H1 (cell line): ENCODE data around the gene SPEF2. TPM values are rescaled to one million over a fixed set of nuclear protein-coding genes. Genes with fewer than 3 reads are reported as not detected.

ENCODE experiments used
- RXRA ChIP-seq: IDR thresholded peaks from 2 replicates; pipeline ENCODE4 v1.6.1; 2011; ENCODE audit warnings: low read depth, mild to moderate bottlenecking, low read length, moderate library complexity; ENCODE audit not compliant: insufficient read depth
- SP4 ChIP-seq: IDR thresholded peaks from 2 replicates; pipeline ENCODE4 v1.6.1; 2012; ENCODE audit warnings: low read length, inconsistent platforms
- SUZ12 ChIP-seq: fragments of 200-600 bp; sonication (generic); IDR thresholded peaks from 2 replicates; pipeline ENCODE4 v1.6.1; 2012; ENCODE audit warnings: mild to moderate bottlenecking, inconsistent platforms, low read length, moderate library complexity, mixed read lengths
- polyA plus RNA-seq, 7 experiments: library from polyadenylated mRNA; depleted of rRNA in 3 of 7; stranded (reverse) in 5 of 7; unstranded in 2 of 7; fragments of >200 nt in 5 of 7; fragments of 200-250 nt in 2 of 7; gene quantifications; 1 replicate in 5 of 7; 2 replicates in 1 of 7; 4 replicates in 1 of 7; pipeline versions ENCODE4 v1.2.1 to v1.2.3, GENCODE V29; 2011 to 2013; ENCODE audit warnings: missing spikeins in 2 of 7, mixed read lengths in 2 of 7
- total RNA-seq: library from RNA; stranded (reverse); fragmentation: NEBNext Ultra II Directional; extraction: Animal tissue kit (Norgen Biotek cat#: 25700); gene quantifications from 2 replicates; pipeline ENCODE4 v1.2.1, GENCODE V29; 2021

Gene SPEF2
- total and polyA plus RNA-seq, 2 of the 8 experiments (the other 6 are each of a cell fraction or from before 2014, with no cell fraction given): 0.14 to 0.73 TPM

GRCh38 chr5:35826056-35826455, 208.4 kb downstream of the SPEF2 start (continued):
- no peak for TF ChIP-seq SUZ12
- TF ChIP-seq SP4: no peak
- TF ChIP-seq RXRA: no peak
- TF ChIP-seq, all 59 proteins: peak for 0
